HepG2 (cell line): ENCODE data around the gene LRRC8E. TPM values are rescaled to one million over a fixed set of nuclear protein-coding genes. Genes with fewer than 3 reads are reported as not detected.

Experiments used
- ATAC-seq: fragments of 200-7000 bp; cut with Tn5 transposase; 3 replicates; pipeline ENCODE4 v1.9.1; 2020; ENCODE audit warnings: mild to moderate bottlenecking, moderate library complexity
- BruUV-seq: library from RNA; stranded (reverse); fragments of 400-500 nt; replicated peaks from 2 replicates; lab custom pipeline; 2021; lab: Mats Ljungman, UMichigan
- CTCF ChIA-PET: fragments of 300-600 bp; formaldehyde crosslinking; extraction: SDS; loops from one replicate; lab custom pipeline; 2021; ENCODE audit warnings: low total read pairs, inconsistent platforms, low intra/inter-chr PET ratio; lab: Yijun Ruan, JAX
- POLR2A ChIA-PET: fragments of 350-600 bp; sonication (Branson Sonifier 250); formaldehyde crosslinking; loops from one replicate; lab custom pipeline; 2020; ENCODE audit warnings: antibody characterized with exemption, inconsistent platforms; lab: Yijun Ruan, JAX
- DNase-seq: peaks from one replicate; pipeline ENCODE4 v3.0.0-alpha.2; 2015; ENCODE audit warnings: low spot score
- FAIRE-seq: peaks from 3 replicates; lab custom pipeline; 2011; peaks lifted over from hg19 to GRCh38; lab: Jason Lieb, UNC
- H2AFZ ChIP-seq: one replicate; pipeline ENCODE4 v1.6.1; 2011; ENCODE audit warnings: low read length, inconsistent platforms
- H3K27ac ChIP-seq: fragments of 300-600 bp; 3 replicates; pipeline ENCODE4 v1.8.0; 2011; ENCODE audit warnings: mixed run types, mild to moderate bottlenecking, mixed read lengths, low read length, inconsistent platforms; ENCODE audit not compliant: insufficient read depth; ENCODE audit errors: extremely low read length
- H3K27me3 ChIP-seq, 2 experiments: fragments of 200-600 bp in 1 of 2; 2 replicates in 1 of 2; 3 replicates in 1 of 2; pipeline versions ENCODE4 v1.6.0 to v1.8.0; 2011; ENCODE audit warnings: low read length in 2 of 2, mild to moderate bottlenecking in 2 of 2, moderate library complexity in 2 of 2, inconsistent platforms in 1 of 2; ENCODE audit not compliant: insufficient read depth in 2 of 2, control insufficient read depth in 1 of 2
- H3K36me3 ChIP-seq, 2 experiments: fragments of 200-600 bp in 1 of 2; replicated peaks in 1 of 2; 2 replicates in 1 of 2; 3 replicates in 1 of 2; pipeline versions ENCODE4 v1.5.1 to v1.8.0; 2011; ENCODE audit warnings: low read length in 2 of 2, inconsistent platforms in 1 of 2; ENCODE audit not compliant: insufficient read depth in 2 of 2, control insufficient read depth in 1 of 2
- H3K4me1 ChIP-seq: 2 replicates; pipeline ENCODE4 v1.5.1; 2012; ENCODE audit warnings: low read length, inconsistent platforms; ENCODE audit not compliant: insufficient read depth
- H3K4me2 ChIP-seq: 2 replicates; pipeline ENCODE4 v1.6.0; 2011; ENCODE audit warnings: low read depth, low read length, inconsistent platforms
- H3K4me3 ChIP-seq, 3 experiments: fragments of 200-600 bp in 1 of 3; sonication (generic), shearing (Covaris generic) in 1 of 3; replicated peaks in 1 of 3; 2 replicates each; pipeline ENCODE4 v1.5.1; 2011 to 2016; ENCODE audit warnings: low read length in 3 of 3, inconsistent platforms in 2 of 3, low read depth in 2 of 3, mild to moderate bottlenecking in 2 of 3, control low read depth in 1 of 3, mixed read lengths in 1 of 3; ENCODE audit not compliant: insufficient read depth in 1 of 3
- H3K79me2 ChIP-seq: one replicate; pipeline ENCODE4 v1.6.1; 2011; ENCODE audit warnings: low read length, inconsistent platforms; ENCODE audit not compliant: insufficient read depth
- H3K9ac ChIP-seq: 2 replicates; pipeline ENCODE4 v1.6.0; 2011; ENCODE audit warnings: mild to moderate bottlenecking, low read depth, low read length, inconsistent platforms; ENCODE audit not compliant: insufficient read depth
- H3K9me3 ChIP-seq: 2 replicates; pipeline ENCODE4 v1.5.1; 2012; ENCODE audit warnings: mild to moderate bottlenecking, low read length
- H4K20me1 ChIP-seq: 2 replicates; pipeline ENCODE4 v1.6.0; 2011; ENCODE audit warnings: inconsistent platforms, mild to moderate bottlenecking, low read length, moderate library complexity; ENCODE audit not compliant: insufficient read depth
- AGO2 ChIP-seq: fragments of 200-400 bp; formaldehyde crosslinking; optimal IDR thresholded peaks from 2 replicates; pipeline ENCODE3; 2017; ENCODE audit warnings: mild to moderate bottlenecking, low read depth, low read length, moderate library complexity
- GPN1 ChIP-seq: sonication (generic); formaldehyde crosslinking; IDR thresholded peaks from 2 replicates; pipeline ENCODE4 v1.5.1; 2020; ENCODE audit warnings: missing genetic modification reagents, borderline replicate concordance
- HOXA3 ChIP-seq: sonication (generic); formaldehyde crosslinking; IDR thresholded peaks from 2 replicates; pipeline ENCODE4 v1.5.0; 2020; ENCODE audit warnings: missing genetic modification reagents
- NFE2L2 ChIP-seq: fragments of 150-350 bp; IDR thresholded peaks from 2 replicates; pipeline ENCODE4 v1.6.1; 2014; ENCODE audit warnings: low read length
- NONO ChIP-seq, 2 experiments: fragments of 450-650 bp in 1 of 2; sonication (generic) in 1 of 2; formaldehyde crosslinking in 1 of 2; IDR thresholded peaks in 1 of 2; conservative IDR thresholded peaks in 1 of 2; 2 replicates each; pipeline versions ENCODE4 v1.6.1 to v1.8.0; 2017 to 2022; ENCODE audit warnings: mild to moderate bottlenecking in 1 of 2, missing genetic modification reagents in 1 of 2, moderate library complexity in 1 of 2
- RBFOX2 ChIP-seq: fragments of 200-400 bp; formaldehyde crosslinking; IDR thresholded peaks from 2 replicates; pipeline ENCODE4 v1.6.1; 2017; ENCODE audit warnings: low read depth, mild to moderate bottlenecking, low read length
- ZBTB38 ChIP-seq: sonication (generic); formaldehyde crosslinking; IDR thresholded peaks from 2 replicates; pipeline ENCODE4 v1.5.1; 2020; ENCODE audit warnings: mild to moderate bottlenecking, missing genetic modification reagents
- WGBS: methylation state at CpG from one replicate; pipeline ENCODE4 v1.1.6; 2017; ENCODE audit warnings: low lambda C conversion rate; 5-methylcytosine and 5-hydroxymethylcytosine counted together
- in situ Hi-C: cut with HindIII; loops from 2 replicates; pipeline ENCODE4 v1.10.0; 2017; ENCODE audit warnings: low pct_unique_long_range_greater_than_20kb; ENCODE audit not compliant: extremely low pct_ligation_motif_present
- intact Hi-C: fragments of 100-400 bp; cut with micrococcal nuclease; formaldehyde crosslinking; loops from one replicate; pipeline ENCODE4 v1.10.0; 2022; ENCODE audit not compliant: unreplicated experiment
- polyA plus RNA-seq, 8 experiments: library from polyadenylated mRNA; depleted of rRNA in 3 of 8; stranded (reverse) in 7 of 8; unstranded in 1 of 8; fragments of >200 nt; fragmentation: Illumina TruSeq in 4 of 8; extraction: Trizol in 4 of 8; gene quantifications; 2 replicates each; pipeline versions ENCODE4 v1.2.1 to v1.2.3, GENCODE V29; 2011 to 2016; ENCODE audit warnings: low read depth in 4 of 8, missing spikeins in 1 of 8, mixed read lengths in 1 of 8; ENCODE audit not compliant: insufficient read depth in 1 of 8
- total RNA-seq, 5 experiments: library from RNA; depleted of rRNA; stranded (reverse); fragments of >200 nt; fragmentation: Illumina TruSeq; extraction: Trizol; gene quantifications; 2 replicates each; pipeline ENCODE4 v1.2.3, GENCODE V29; 2016; ENCODE audit warnings: low read depth in 1 of 5
- TF ChIP-seq, protein P1 (sequence below): sonication (generic); formaldehyde crosslinking; IDR thresholded peaks from 2 replicates; pipeline ENCODE4 v1.4.0; 2020; ENCODE audit warnings: missing genetic modification reagents
- TF ChIP-seq, protein P2 (sequence below): sonication (generic); formaldehyde crosslinking; IDR thresholded peaks from 2 replicates; pipeline ENCODE4 v1.8.1; 2022; ENCODE audit warnings: low read depth, mild to moderate bottlenecking, missing genetic modification reagents
- TF ChIP-seq, protein P3 (sequence below): sonication (generic); formaldehyde crosslinking; IDR thresholded peaks from 2 replicates; pipeline ENCODE4 v1.5.0; 2020; ENCODE audit warnings: missing genetic modification reagents

Gene LRRC8E
- total and polyA plus RNA-seq, 2 of the 13 experiments (the other 11 are each of a cell fraction or from before 2014, with no cell fraction given) = 8.0 to 10.3 TPM

DNA sequence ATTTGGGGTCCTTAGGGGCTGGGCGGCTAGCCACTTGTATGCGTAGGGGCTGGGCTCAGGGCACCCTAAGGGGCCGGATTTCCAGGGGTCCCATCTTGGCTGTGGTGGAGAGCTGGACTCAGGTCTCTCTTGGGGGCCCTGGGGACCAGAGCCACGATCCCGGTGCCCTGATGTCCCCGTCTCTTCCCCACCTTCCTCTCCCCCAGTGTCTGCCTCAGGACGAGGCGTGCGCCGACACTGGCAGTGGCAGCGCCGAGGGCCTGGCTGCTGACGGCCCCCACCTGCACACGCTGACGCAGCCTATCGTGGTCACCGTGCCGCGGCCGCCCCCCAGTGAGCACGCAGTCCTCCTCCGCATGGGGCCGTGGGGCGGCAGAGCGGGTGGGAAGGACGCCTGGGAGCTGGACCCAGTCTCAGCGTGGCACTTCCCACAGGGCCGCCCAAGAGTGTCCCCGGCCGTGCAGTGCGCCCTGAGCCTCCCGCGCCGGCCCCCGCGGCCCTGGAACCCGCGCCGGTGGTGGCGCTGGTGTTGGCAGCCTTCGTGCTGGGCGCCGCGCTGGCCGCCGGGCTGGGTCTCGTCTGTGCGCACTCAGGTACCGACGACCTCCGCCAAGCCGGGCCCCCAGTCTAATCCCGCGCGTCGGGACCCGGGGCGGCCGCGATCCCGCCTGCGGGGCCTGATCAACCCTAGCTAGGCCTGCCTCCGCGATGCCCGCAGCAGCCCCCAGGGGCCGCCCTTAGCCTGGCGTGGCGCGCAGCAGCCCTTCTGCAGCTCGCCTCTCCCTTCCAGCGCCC, 29.2 kb downstream of the LRRC8E start:
- H3K27ac ChIP-seq = peak overlapping the region; percentile 30
- H3K4me1 ChIP-seq = peaks cover 41% of the 10 kb centered on the region
- DNase-seq (no peak), ATAC-seq (no peak), FAIRE-seq (no peak)
- POLR2A ChIA-PET = interaction anchor here (1.1 to 6.4 kb wide), 6 partner anchors 9 to 49 kb away, joined by 3 to 85 read pairs (median 54); partner anchors contain the start of genes LRRC8E, MAP2K7 and TIMM44
- H4K20me1 ChIP-seq = peaks cover 5% of the 10 kb centered on the region; the same call in 1 of the 2 replicates
- WGBS = 93% methylated on average over 38 of the region's 71 CpGs
- H3K27me3 ChIP-seq = no peaks in the 10 kb centered on the region; a peak in 1 of 5 replicates
- H2AFZ ChIP-seq = no peak overlapping the region
- H3K79me2 ChIP-seq = no peaks in the 10 kb centered on the region
- in situ Hi-C loops = no loop called here
- H3K36me3 ChIP-seq = peaks cover 5 to 10% of the 10 kb centered on the region in 2 experiments; a peak in 1 of 5 replicates
- intact Hi-C loops = no loop called here
- TF ChIP-seq GPN1 (CRISPR knock-in tag) (no peak), AGO2 (peak; percentile 71), NONO (IDR thresholded peaks at IDR 0.05) (no peak), NONO (CRISPR knock-in tag; conservative IDR thresholded peaks at IDR 0.05) (0 out of 2 replicates have a peak, but pooled peaks have one; percentile 28), NFE2L2 (no peak), ZBTB38 (CRISPR knock-in tag) (0 out of 2 replicates have a peak, but pooled peaks have one; percentile 78), HOXA3 (peak; percentile 59), RBFOX2 (peak; percentile 26; the same call in 1 of the 2 replicates)
- TF ChIP-seq, protein P1, sequence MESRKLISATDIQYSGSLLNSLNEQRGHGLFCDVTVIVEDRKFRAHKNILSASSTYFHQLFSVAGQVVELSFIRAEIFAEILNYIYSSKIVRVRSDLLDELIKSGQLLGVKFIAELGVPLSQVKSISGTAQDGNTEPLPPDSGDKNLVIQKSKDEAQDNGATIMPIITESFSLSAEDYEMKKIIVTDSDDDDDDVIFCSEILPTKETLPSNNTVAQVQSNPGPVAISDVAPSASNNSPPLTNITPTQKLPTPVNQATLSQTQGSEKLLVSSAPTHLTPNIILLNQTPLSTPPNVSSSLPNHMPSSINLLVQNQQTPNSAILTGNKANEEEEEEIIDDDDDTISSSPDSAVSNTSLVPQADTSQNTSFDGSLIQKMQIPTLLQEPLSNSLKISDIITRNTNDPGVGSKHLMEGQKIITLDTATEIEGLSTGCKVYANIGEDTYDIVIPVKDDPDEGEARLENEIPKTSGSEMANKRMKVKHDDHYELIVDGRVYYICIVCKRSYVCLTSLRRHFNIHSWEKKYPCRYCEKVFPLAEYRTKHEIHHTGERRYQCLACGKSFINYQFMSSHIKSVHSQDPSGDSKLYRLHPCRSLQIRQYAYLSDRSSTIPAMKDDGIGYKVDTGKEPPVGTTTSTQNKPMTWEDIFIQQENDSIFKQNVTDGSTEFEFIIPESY (CRISPR knock-in tag) = peak; percentile 94
- TF ChIP-seq, protein P2, sequence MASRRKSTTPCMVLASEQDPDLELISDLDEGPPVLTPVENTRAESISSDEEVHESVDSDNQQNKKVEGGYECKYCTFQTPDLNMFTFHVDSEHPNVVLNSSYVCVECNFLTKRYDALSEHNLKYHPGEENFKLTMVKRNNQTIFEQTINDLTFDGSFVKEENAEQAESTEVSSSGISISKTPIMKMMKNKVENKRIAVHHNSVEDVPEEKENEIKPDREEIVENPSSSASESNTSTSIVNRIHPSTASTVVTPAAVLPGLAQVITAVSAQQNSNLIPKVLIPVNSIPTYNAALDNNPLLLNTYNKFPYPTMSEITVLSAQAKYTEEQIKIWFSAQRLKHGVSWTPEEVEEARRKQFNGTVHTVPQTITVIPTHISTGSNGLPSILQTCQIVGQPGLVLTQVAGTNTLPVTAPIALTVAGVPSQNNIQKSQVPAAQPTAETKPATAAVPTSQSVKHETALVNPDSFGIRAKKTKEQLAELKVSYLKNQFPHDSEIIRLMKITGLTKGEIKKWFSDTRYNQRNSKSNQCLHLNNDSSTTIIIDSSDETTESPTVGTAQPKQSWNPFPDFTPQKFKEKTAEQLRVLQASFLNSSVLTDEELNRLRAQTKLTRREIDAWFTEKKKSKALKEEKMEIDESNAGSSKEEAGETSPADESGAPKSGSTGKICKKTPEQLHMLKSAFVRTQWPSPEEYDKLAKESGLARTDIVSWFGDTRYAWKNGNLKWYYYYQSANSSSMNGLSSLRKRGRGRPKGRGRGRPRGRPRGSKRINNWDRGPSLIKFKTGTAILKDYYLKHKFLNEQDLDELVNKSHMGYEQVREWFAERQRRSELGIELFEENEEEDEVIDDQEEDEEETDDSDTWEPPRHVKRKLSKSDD (CRISPR knock-in tag) = 0 out of 2 replicates have a peak, but pooled peaks have one; percentile 12
- TF ChIP-seq, protein P3, sequence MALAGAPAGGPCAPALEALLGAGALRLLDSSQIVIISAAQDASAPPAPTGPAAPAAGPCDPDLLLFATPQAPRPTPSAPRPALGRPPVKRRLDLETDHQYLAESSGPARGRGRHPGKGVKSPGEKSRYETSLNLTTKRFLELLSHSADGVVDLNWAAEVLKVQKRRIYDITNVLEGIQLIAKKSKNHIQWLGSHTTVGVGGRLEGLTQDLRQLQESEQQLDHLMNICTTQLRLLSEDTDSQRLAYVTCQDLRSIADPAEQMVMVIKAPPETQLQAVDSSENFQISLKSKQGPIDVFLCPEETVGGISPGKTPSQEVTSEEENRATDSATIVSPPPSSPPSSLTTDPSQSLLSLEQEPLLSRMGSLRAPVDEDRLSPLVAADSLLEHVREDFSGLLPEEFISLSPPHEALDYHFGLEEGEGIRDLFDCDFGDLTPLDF (CRISPR knock-in tag) = no peak
- CTCF ChIA-PET = no interaction called here
- no TSS peak for BruUV-seq
- H3K9me3 ChIP-seq = no peaks in the 10 kb centered on the region
- 0 out of 2 replicates have a peak overlapping the region, but pooled peaks have one; percentile 49 for H3K9ac ChIP-seq
- H3K4me2 ChIP-seq = peak overlapping the region; percentile 89
- H3K4me3 ChIP-seq = peak overlapping the region; percentile 40 to 70 (median 57); a peak in 4 of 6 replicates
